ENCODE data around the gene RFXAP.
A peak's percentile ranks its signal among the peaks of the same experiment; 100 is the strongest.

The RFXAP gene

GRCh38 chr13:36795463-36795862 lies 23.6 kb upstream of the RFXAP start:
- Histone ChIP-seq H3K4me1 (ENCODE audit: insufficient read depth, low read length) (peaks cover 11% of the 10 kb centered on the region; the same call in 1 of the 2 replicates), H3K36me3 (ENCODE audit: insufficient read depth, low read length) (no peaks in the 10 kb centered on the region), H3K9ac (ENCODE audit: low read depth, low read length) (no peak overlapping the region), H3K9me3 (ENCODE audit: control insufficient read depth, insufficient read depth, low read length) (no peaks in the 10 kb centered on the region)

DNA sequence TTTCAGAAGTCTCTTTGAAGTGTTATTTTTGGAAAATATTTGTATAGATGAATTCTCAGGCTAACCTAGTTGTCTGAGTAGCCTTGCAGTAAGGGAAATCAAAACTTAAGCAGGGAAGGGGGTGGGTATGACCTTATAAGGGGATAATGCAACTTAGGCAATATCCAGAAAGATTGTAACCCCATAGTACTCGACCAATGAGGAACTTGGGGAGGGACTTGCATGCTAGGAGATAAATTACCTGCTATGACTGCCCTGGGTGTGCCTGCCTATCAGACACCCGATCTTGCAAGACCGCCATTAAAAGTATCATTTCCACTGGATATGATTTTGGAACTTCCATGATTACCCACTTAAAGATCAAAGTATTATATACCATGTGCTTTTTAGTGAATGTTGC lies 23.0 kb upstream of the RFXAP start:
- Histone ChIP-seq H3K9ac (ENCODE audit: low read depth, low read length) (no peak overlapping the region), H3K9me3 (ENCODE audit: control insufficient read depth, insufficient read depth, low read length) (no peaks in the 10 kb centered on the region), H3K36me3 (ENCODE audit: insufficient read depth, low read length) (no peaks in the 10 kb centered on the region)

GRCh38 chr13:36801035-36801434 lies 18.0 kb upstream of the RFXAP start:
- Histone ChIP-seq H3K4me1 (ENCODE audit: insufficient read depth, low read length) (peaks cover 6% of the 10 kb centered on the region; the same call in 1 of the 2 replicates), H3K36me3 (ENCODE audit: insufficient read depth, low read length) (no peaks in the 10 kb centered on the region), H3K9ac (ENCODE audit: low read depth, low read length) (no peak overlapping the region), H3K9me3 (ENCODE audit: control insufficient read depth, insufficient read depth, low read length) (no peaks in the 10 kb centered on the region)

More for the DNA sequence above, 23.0 kb upstream of the RFXAP start:
- H3K4me1 ChIP-seq (ENCODE audit: insufficient read depth, low read length), result peaks cover 11% of the 10 kb centered on the region; the same call in 1 of the 2 replicates

DNA sequence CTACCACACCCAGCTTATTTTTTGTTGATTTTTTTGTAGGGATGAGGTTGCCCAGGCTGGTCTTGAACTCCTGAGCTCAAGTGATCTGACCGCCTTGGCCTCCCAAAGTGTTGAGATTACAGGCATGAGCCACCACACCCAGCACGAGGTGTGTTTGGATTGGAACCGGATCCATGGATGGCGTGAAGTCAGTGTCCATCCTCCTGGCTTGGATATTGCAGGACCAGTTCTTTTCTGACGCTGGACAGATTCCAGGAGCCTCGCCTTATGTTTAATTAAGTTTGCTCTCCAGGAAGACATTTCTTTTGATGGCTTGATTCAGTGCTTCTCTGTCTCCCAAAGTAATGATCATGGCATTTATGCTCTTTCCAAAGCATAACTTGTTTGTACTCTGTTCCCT lies 14.4 kb upstream of the RFXAP start:
- no peaks in the 10 kb centered on the region for H3K4me1 ChIP-seq (ENCODE audit: insufficient read depth, low read length)
- H3K9ac ChIP-seq (ENCODE audit: low read depth, low read length), result no peak overlapping the region
- no peaks in the 10 kb centered on the region for H3K9me3 ChIP-seq (ENCODE audit: control insufficient read depth, insufficient read depth, low read length)
- H3K36me3 ChIP-seq (ENCODE audit: insufficient read depth, low read length), result no peaks in the 10 kb centered on the region

DNA sequence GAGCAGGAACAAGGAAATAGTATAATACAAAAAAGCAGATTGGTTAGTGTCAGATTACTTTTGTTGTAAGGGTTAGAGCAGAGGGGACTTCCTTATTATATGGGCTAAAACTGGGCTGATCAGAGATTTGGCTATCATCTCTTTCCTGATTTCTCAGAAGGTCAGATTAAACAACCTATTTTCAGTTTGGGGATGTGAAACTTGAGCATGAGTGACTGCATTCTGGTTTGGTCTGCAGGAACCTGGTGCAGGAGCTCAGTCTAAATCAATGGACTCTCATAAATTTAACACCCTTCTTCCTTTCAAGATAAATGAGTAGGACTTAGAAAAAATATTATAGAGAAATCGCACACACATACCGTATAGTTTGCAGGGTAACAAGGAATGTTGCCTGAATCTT lies 12.9 kb upstream of the RFXAP start:
- H3K4me1 ChIP-seq (ENCODE audit: insufficient read depth, low read length), result no peaks in the 10 kb centered on the region
- no peak overlapping the region for H3K9ac ChIP-seq (ENCODE audit: low read depth, low read length)
- no peaks in the 10 kb centered on the region for H3K36me3 ChIP-seq (ENCODE audit: insufficient read depth, low read length)
- no peaks in the 10 kb centered on the region for H3K9me3 ChIP-seq (ENCODE audit: control insufficient read depth, insufficient read depth, low read length)

DNA sequence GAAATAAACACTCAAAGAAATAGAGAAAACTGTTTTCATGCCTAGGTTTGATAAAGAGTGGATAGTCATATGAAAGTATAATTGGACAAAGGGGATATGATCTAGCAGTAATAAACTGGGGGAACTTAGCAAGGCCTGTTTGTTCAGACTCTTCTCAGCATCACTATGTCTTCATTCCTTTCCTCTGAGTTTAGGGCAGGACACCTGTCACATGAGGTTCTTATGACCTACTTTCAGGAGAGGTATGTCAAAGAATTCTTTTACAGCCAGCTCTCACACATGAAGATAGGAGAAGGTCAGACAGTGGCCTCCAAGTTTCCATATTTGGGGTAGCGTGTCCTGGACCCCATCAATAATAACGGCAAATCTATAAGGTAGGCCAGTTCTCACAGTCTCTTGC lies 11.4 kb upstream of the RFXAP start:
- Histone ChIP-seq H3K4me1 (ENCODE audit: insufficient read depth, low read length) (no peaks in the 10 kb centered on the region), H3K9ac (ENCODE audit: low read depth, low read length) (no peak overlapping the region), H3K36me3 (ENCODE audit: insufficient read depth, low read length) (no peaks in the 10 kb centered on the region), H3K9me3 (ENCODE audit: control insufficient read depth, insufficient read depth, low read length) (no peaks in the 10 kb centered on the region)

- H3K36me3 ChIP-seq (ENCODE audit: insufficient read depth, low read length), result no peaks in the 10 kb centered on the region
- no peaks in the 10 kb centered on the region; the same call in 1 of the 2 replicates for H3K4me1 ChIP-seq (ENCODE audit: insufficient read depth, low read length)
- no peak overlapping the region for H3K9ac ChIP-seq (ENCODE audit: low read depth, low read length)
- H3K9me3 ChIP-seq (ENCODE audit: control insufficient read depth, insufficient read depth, low read length), result no peaks in the 10 kb centered on the region
Observed at GRCh38 chr13:36813225-36813624, 5.8 kb upstream of the RFXAP start.

DNA sequence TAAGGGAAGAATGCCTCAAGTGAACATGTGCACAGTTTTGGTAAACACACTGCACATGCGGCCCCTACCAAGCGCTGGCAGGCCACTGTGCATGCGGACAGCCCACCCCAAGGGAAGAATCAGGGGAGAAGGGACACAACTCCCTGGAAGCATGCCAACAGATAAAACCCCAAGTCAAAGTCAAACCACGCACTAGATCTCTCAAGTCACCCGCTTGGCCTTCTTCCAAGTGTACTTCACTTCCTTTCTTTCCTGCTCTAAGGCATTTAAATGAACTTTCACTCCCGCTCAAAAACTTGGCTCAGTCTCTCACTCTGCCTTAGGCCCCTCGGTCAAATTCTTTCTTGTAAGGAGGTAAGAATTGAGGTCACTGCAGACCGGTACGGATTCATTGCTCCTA lies 4.6 kb upstream of the RFXAP start:
- no peaks in the 10 kb centered on the region; the same call in 1 of the 2 replicates for H3K4me1 ChIP-seq (ENCODE audit: insufficient read depth, low read length)
- no peaks in the 10 kb centered on the region for H3K36me3 ChIP-seq (ENCODE audit: insufficient read depth, low read length)
- H3K9me3 ChIP-seq (ENCODE audit: control insufficient read depth, insufficient read depth, low read length), result no peaks in the 10 kb centered on the region
- no peak overlapping the region for H3K9ac ChIP-seq (ENCODE audit: low read depth, low read length)

GRCh38 chr13:36815062-36815461 lies 4.0 kb upstream of the RFXAP start:
- H3K36me3 ChIP-seq (ENCODE audit: insufficient read depth, low read length), result no peaks in the 10 kb centered on the region
- H3K4me1 ChIP-seq (ENCODE audit: insufficient read depth, low read length), result no peaks in the 10 kb centered on the region; the same call in 1 of the 2 replicates
- H3K9me3 ChIP-seq (ENCODE audit: control insufficient read depth, insufficient read depth, low read length), result no peaks in the 10 kb centered on the region
- no peak overlapping the region for H3K9ac ChIP-seq (ENCODE audit: low read depth, low read length)

GRCh38 chr13:36817996-36818803 lies 822 bp upstream of the RFXAP start:
- Histone ChIP-seq H3K36me3 (ENCODE audit: insufficient read depth, low read length) (no peaks in the 10 kb centered on the region), H3K9me3 (ENCODE audit: control insufficient read depth, insufficient read depth, low read length) (no peaks in the 10 kb centered on the region), H3K9ac (ENCODE audit: low read depth, low read length) (peak overlapping the region; percentile 92; the same call in 1 of the 2 replicates), H3K4me1 (ENCODE audit: insufficient read depth, low read length) (peaks cover 4% of the 10 kb centered on the region)

GRCh38 chr13:36819739-36820090 lies 693 bp downstream of the RFXAP start:
- Histone ChIP-seq H3K9me3 (ENCODE audit: control insufficient read depth, insufficient read depth, low read length) (no peaks in the 10 kb centered on the region), H3K9ac (ENCODE audit: low read depth, low read length) (peak overlapping the region; percentile 92), H3K36me3 (ENCODE audit: insufficient read depth, low read length) (no peaks in the 10 kb centered on the region), H3K4me1 (ENCODE audit: insufficient read depth, low read length) (peaks cover 4% of the 10 kb centered on the region)

DNA sequence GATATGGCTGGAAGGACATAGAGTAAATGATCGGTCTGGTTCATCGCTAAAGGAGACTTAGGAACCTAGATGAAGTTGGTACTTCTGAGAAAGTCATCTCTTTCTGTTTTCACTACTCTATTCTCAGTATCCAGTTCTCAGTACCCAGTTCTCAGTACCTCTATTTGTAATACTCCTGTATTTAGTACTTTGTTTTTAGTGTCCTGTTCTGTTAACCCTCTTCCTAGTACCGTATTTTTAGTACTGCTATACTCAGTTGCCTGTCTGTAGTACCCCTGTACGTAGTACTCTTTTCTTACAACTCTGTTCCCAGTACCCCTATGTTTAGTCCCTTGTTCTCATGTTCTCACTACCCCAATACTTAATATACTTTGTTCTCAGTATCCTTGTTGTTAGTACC lies 1.2 kb downstream of the RFXAP start:
- no peaks in the 10 kb centered on the region for H3K36me3 ChIP-seq (ENCODE audit: insufficient read depth, low read length)
- H3K9ac ChIP-seq (ENCODE audit: low read depth, low read length), result peak overlapping the region; percentile 92; the same call in 1 of the 2 replicates
- no peaks in the 10 kb centered on the region for H3K9me3 ChIP-seq (ENCODE audit: control insufficient read depth, insufficient read depth, low read length)
- H3K4me1 ChIP-seq (ENCODE audit: insufficient read depth, low read length), result peaks cover 4% of the 10 kb centered on the region

DNA sequence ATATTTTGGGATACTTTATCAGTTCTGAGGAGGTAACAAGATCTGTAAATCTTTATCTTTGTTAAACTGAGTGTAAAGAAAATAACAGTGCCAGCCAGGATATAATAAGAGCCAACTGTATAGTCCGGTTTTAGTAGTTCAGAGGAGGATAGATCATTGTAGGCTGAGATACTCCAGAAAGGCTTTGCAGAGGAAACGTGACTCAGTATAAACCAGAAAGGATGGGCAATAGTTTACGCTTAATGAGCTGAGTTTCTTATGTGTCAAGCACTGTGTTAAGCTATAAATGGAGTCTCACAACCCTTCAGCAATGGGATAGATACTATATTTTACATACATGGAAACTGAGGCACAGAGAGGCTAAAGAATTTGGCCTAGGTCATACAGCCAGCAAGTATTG lies 3.8 kb downstream of the RFXAP start:
- no peak overlapping the region for H3K9ac ChIP-seq (ENCODE audit: low read depth, low read length)
- H3K4me1 ChIP-seq (ENCODE audit: insufficient read depth, low read length), result peaks cover 4% of the 10 kb centered on the region
- no peaks in the 10 kb centered on the region for H3K36me3 ChIP-seq (ENCODE audit: insufficient read depth, low read length)
- H3K9me3 ChIP-seq (ENCODE audit: control insufficient read depth, insufficient read depth, low read length), result no peaks in the 10 kb centered on the region

- no peak overlapping the region for H3K9ac ChIP-seq (ENCODE audit: low read depth, low read length)
- H3K9me3 ChIP-seq (ENCODE audit: control insufficient read depth, insufficient read depth, low read length), result no peaks in the 10 kb centered on the region
- no peaks in the 10 kb centered on the region for H3K36me3 ChIP-seq (ENCODE audit: insufficient read depth, low read length)
- H3K4me1 ChIP-seq (ENCODE audit: insufficient read depth, low read length), result no peaks in the 10 kb centered on the region; the same call in 1 of the 2 replicates
Observed at GRCh38 chr13:36829753-36830152, 10.7 kb downstream of the RFXAP start.

DNA sequence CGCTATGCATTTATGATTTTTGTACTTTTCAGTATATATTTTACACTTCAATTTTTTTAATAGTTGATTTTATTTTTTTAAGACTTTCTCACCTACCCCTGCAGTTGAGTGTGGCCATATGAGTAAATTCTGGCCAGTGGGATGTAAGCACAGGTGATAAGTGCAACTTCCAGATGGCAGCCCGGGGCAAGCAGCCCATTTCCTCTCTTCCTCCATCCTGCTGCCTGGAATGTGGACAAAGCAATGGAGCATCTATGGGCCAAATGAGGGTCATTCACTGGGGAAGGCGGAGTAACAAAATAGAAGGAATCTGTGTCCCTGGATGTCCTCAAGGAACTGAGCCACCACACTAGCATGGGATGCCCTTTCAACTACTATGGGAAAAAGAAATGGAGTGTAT lies 12.3 kb downstream of the RFXAP start:
- Histone ChIP-seq H3K9me3 (ENCODE audit: control insufficient read depth, insufficient read depth, low read length) (no peaks in the 10 kb centered on the region), H3K36me3 (ENCODE audit: insufficient read depth, low read length) (no peaks in the 10 kb centered on the region), H3K9ac (ENCODE audit: low read depth, low read length) (no peak overlapping the region), H3K4me1 (ENCODE audit: insufficient read depth, low read length) (no peaks in the 10 kb centered on the region)

Measured in ES-I3 (cell line).